ENCODE data around the gene AP2M1.

AP2M1 gene

GRCh38 chr3:184189421-184189820 lies 14.8 kb downstream of the AP2M1 start:
- Histone ChIP-seq H3F3A (ENCODE audit: low read depth) (no peaks in the 10 kb centered on the region), H3K4me3 (ENCODE audit: low read length, poor library complexity, severe bottlenecking) (no peak overlapping the region), H3K9me3 (ENCODE audit: insufficient read depth, low read depth, low read length) (no peaks in the 10 kb centered on the region), H3K27me3 (ENCODE audit: insufficient read depth, low read length, poor library complexity, severe bottlenecking) (no peaks in the 10 kb centered on the region), H3K79me2 (ENCODE audit: insufficient read depth, low read length) (peaks cover 49% of the 10 kb centered on the region), H3K4me2 (ENCODE audit: low read depth, low read length, poor library complexity, severe bottlenecking) (no peak overlapping the region), H4K20me1 (ENCODE audit: insufficient read depth, low read length, poor library complexity, severe bottlenecking) (peaks cover 13% of the 10 kb centered on the region), H3K9ac (ENCODE audit: low read depth, low read length, poor library complexity, severe bottlenecking) (no peak overlapping the region), H2AFZ (ENCODE audit: low read length) (no peak overlapping the region), H3K36me3 (ENCODE audit: insufficient read depth, low read length) (peaks cover 52% of the 10 kb centered on the region; the same call in 1 of the 2 replicates), H3K9me2 (replicated peaks; ENCODE audit: low read depth, low read length) (no peaks in the 10 kb centered on the region), H3K4me1 (ENCODE audit: insufficient read depth, low read length, poor library complexity, severe bottlenecking) (peaks cover 19% of the 10 kb centered on the region)
- no peak for TF ChIP-seq EZH2phosphoT487 (IDR thresholded peaks at IDR 0.05; ENCODE audit: borderline replicate concordance)
- no peak for TF ChIP-seq CTCF (conservative IDR thresholded peaks at IDR 0.05; ENCODE audit: low read length)

GRCh38 chr3:184192889-184193288 lies 18.2 kb downstream of the AP2M1 start:
- Histone ChIP-seq H3K9me2 (replicated peaks; ENCODE audit: low read depth, low read length) (no peaks in the 10 kb centered on the region), H3K4me2 (ENCODE audit: low read depth, low read length, poor library complexity, severe bottlenecking) (no peak overlapping the region), H4K20me1 (ENCODE audit: insufficient read depth, low read length, poor library complexity, severe bottlenecking) (no peaks in the 10 kb centered on the region), H3K9ac (ENCODE audit: low read depth, low read length, poor library complexity, severe bottlenecking) (no peak overlapping the region), H3K4me1 (ENCODE audit: insufficient read depth, low read length, poor library complexity, severe bottlenecking) (peaks cover under 1% of the 10 kb centered on the region), H3K27me3 (ENCODE audit: insufficient read depth, low read length, poor library complexity, severe bottlenecking) (no peaks in the 10 kb centered on the region), H3K4me3 (ENCODE audit: low read length, poor library complexity, severe bottlenecking) (no peak overlapping the region), H3K9me3 (ENCODE audit: insufficient read depth, low read depth, low read length) (no peaks in the 10 kb centered on the region), H3F3A (ENCODE audit: low read depth) (no peaks in the 10 kb centered on the region), H3K36me3 (ENCODE audit: insufficient read depth, low read length) (peaks cover 59% of the 10 kb centered on the region; the same call in 1 of the 2 replicates), H2AFZ (ENCODE audit: low read length) (no peak overlapping the region), H3K79me2 (ENCODE audit: insufficient read depth, low read length) (peaks cover 31% of the 10 kb centered on the region)
- TF ChIP-seq EZH2phosphoT487 (IDR thresholded peaks at IDR 0.05; ENCODE audit: borderline replicate concordance) (no peak), CTCF (conservative IDR thresholded peaks at IDR 0.05; ENCODE audit: low read length) (no peak)

GRCh38 chr3:184193991-184194539 lies 19.4 kb downstream of the AP2M1 start:
- Histone ChIP-seq H3K4me1 (ENCODE audit: insufficient read depth, low read length, poor library complexity, severe bottlenecking) (no peaks in the 10 kb centered on the region), H3K9ac (ENCODE audit: low read depth, low read length, poor library complexity, severe bottlenecking) (no peak overlapping the region), H3K79me2 (ENCODE audit: insufficient read depth, low read length) (peaks cover 19% of the 10 kb centered on the region; the same call in 1 of the 2 replicates)

More at GRCh38 chr3:184193991-184194539, 19.4 kb downstream of the AP2M1 start:
- no peaks in the 10 kb centered on the region for H4K20me1 ChIP-seq (ENCODE audit: insufficient read depth, low read length, poor library complexity, severe bottlenecking)
- peaks cover 58% of the 10 kb centered on the region; the same call in 1 of the 2 replicates for H3K36me3 ChIP-seq (ENCODE audit: insufficient read depth, low read length)
- no peak overlapping the region for H2AFZ ChIP-seq (ENCODE audit: low read length)
- no peak overlapping the region for H3K4me2 ChIP-seq (ENCODE audit: low read depth, low read length, poor library complexity, severe bottlenecking)
- H3K9me3 ChIP-seq (ENCODE audit: insufficient read depth, low read depth, low read length), result no peaks in the 10 kb centered on the region
- no peak for TF ChIP-seq CTCF (conservative IDR thresholded peaks at IDR 0.05; ENCODE audit: low read length)
- TF ChIP-seq EZH2phosphoT487 (IDR thresholded peaks at IDR 0.05; ENCODE audit: borderline replicate concordance), result no peak
- no peaks in the 10 kb centered on the region for H3K9me2 ChIP-seq (replicated peaks; ENCODE audit: low read depth, low read length)
- H3K4me3 ChIP-seq (ENCODE audit: low read length, poor library complexity, severe bottlenecking), result no peak overlapping the region
- no peaks in the 10 kb centered on the region for H3F3A ChIP-seq (ENCODE audit: low read depth)
- no peaks in the 10 kb centered on the region for H3K27me3 ChIP-seq (ENCODE audit: insufficient read depth, low read length, poor library complexity, severe bottlenecking)
